ENCODE measurements around the gene TBL2.
A peak's percentile ranks its signal among the peaks of the same experiment; 100 is the strongest.
"Not testable (repeated sequence)": the region's sequence is repeated elsewhere in the genome, so short reads cannot be mapped to it uniquely, and the experiment has no call there.

TBL2 gene

DNA sequence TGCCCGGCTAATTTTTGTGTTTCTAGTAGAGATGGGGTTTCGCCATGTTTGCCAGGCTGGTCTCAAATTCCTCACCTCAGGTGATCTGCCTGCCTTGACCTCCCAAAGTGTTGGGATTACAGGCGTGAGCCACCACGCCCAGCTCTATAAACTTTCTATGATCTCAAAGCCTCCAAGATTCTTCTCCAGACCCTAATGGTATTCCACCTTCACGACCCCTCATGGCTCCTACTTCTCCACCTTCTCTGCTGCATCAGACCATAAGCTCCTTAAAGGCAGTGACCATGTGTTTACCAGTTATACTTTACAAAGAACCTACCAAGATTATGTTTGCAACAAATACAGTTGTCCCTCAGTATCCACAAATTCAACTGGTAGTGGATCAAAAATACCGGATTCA is 46.2 kb downstream of the TBL2 start:
- no peak for DNase-seq

GRCh38 chr7:73530800-73531199 is 47.6 kb downstream of the TBL2 start:
- no peak for DNase-seq

DNA sequence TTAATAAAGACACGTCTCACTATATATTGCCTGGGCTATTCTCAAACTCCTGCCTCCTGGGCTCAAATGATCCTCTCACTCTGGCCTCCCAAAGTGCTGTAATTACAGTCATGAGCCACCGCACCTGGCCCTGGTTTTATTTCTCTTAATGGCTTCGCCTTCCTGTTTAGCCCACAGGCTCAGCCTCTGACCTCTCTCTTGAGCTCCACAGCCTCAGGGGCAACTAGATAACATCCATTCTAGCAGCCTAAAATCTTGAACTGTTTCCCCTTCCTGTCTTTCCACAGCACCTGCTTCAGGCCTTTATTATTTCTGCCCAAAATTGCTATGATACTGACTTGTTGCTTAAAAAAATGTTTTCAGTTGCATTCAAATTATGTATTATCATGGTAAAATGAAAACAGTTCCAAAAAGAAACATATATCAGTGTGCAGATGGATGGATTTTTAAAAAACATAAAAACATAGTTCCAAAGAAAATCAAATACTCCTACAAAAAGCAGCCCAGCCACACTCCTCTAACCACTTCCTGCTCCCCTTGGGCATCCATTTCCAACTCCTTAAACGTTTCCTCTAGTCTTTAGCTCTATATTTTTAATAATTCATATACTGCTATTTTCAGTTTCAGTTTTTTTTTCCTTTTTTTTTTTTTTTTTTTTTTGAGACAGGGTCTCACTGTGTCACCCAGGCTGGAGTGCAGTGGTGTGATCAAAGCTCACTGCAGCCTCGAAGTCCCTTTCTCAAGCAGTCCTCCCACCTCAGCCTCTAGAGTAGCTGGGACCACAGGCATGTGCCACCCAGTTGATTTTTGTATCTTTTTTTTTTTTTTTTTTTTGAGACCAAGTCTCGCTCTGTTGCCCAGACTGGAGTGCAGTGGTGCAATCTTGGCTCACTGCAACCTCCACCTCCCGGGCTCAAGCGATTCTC is 51.2 kb downstream of the TBL2 start:
- no peak for DNase-seq

GRCh38 chr7:73526158-73526494 is 52.3 kb downstream of the TBL2 start:
- DNase-seq: not testable (repeated sequence)

DNA sequence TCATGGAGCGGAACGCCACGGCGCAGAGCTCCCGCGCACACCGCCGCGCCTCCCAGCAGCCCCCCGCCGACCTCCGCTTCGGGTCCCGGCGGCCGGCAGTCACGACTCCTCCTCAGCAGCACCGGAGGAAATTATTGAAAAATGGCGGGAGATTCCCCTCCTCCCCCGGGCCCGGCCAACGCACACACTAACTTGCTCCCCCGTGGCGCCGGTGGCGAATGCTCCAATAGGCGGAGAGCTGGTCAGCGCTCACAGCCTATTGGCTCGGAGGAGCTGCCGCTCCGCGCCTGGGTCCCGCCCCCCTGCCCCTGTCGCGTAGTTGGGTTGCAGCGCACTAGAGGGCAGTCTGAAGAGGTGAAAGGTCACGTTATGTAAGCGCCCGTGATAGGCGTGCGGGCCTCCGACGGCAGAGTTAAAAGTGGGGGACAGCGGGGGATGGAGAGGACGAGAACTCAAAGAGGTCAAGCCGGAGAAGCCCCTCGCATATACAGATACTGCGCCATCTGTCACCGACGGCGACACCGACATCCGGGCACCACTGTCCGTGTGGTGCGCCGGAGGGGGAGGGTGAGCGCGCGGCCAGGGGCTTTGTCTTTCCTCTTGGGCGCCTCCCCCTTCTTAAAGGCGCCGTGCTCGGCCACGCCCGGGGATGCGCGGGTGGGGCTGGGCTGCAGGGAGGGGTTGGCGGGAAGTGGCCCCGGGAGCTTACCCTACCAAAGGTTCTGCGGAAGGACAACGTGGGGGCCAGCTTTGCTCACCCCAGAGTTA is 56.1 kb downstream of the TBL2 start, which contains the start of gene BAZ1B:
Gene BAZ1B (minus strand): TSS at position 189 of the 768 bp plus-strand sequence. CDS start 360 bp downstream, outside the sequence.
- peak; percentile 99 for DNase-seq

DNA sequence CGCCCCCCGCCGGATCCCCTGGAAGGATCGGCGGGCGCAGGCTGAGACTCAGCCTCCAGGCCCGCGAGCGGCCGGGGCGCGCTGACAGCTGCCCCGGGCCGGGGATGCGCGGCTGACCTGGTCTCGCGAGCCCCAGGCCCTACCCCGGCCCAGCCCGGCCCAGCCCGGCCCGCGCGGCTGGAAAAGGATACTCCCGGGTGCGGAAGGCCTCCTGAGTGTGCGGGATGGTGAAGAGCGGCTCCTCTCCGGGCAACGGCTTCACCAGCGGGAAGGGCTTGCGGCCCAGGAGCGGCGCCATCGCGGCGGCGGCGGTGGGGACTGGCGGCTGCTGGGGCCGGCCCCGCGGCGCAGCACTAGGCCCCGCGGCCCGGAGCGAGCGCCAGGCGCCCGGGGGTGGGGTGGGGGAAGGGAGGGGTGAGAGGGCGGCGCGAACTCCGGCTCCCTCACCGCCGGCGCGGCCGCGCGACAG is 56.7 kb downstream of the TBL2 start:
- DNase-seq: peak; percentile 66

DNA sequence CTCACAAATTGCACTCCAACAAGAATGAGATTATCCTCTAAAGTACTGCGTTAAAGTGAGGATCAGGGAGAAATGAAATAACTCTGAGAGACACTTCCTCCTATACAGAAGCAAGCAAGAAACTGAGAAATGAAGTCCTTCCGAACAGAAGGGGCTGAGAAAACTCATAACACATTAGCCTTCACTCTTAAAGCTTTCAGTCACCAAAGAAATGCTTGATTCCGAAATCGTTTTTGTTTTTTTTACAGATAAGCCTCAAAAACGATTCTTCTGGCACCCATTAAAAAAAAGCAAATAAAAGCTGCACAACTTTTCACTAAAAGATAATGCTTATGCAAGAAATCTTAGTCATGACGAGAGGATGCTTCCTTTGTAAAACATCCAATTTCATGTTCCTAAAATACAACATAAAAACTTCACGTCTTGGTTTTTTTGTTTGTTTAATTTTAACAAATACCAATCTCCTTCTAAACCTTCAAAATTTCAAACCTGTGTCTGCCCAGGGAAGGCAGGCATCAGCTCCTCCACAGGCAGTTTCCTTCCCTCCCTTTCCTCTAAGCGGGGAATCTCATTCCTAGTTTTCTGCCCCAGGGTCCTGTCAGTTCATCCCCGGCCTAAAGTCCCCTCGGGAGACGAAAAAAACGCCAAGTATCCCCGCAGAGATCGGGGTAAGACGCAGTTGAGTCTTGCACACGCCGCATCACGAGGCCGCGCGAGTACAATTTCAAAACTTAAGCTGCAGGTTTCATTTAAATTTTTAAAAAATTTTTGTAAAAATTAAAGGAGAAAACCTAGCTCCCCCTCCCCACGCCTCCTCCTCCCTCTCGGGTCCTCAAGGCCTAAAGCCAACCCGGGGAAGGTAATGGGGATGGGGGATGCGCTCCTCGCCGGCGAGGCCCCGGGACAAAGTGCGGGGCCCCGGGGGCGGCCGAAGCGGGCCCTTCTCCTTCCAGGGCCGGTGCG is 57.4 kb downstream of the TBL2 start:
- DNase-seq: peak; percentile 12

GRCh38 chr7:73519867-73520672 is 58.3 kb downstream of the TBL2 start:
- peak; percentile 21 for DNase-seq

- DNase-seq: no peak
Measured at GRCh38 chr7:73518470-73518869, 59.9 kb downstream of the TBL2 start.
